Activated B cell treated with CpG ODN at 0.5 μM for 24 hours (primary cell): ENCODE measurements around the gene PRR35. TPM values are rescaled to one million over a fixed set of nuclear protein-coding genes. Genes with fewer than 3 reads are reported as not detected.

Experiments used
- ATAC-seq: fragments of 200-7000 bp; cut with Tn5 transposase; one replicate; pipeline ENCODE4 v1.10.0; 2021; ENCODE audit warnings: low read depth, mild to moderate bottlenecking, moderate library complexity
- CTCF ChIA-PET: fragments of 350-600 bp; sonication (Branson Sonifier 250); formaldehyde crosslinking; loops from one replicate; lab custom pipeline; 2021; ENCODE audit warnings: antibody characterized with exemption; lab: Charles Lee
- POLR2A ChIA-PET: fragments of 350-600 bp; sonication (Branson Sonifier 250); formaldehyde crosslinking; loops from one replicate; lab custom pipeline; 2021; ENCODE audit warnings: antibody characterized with exemption; lab: Charles Lee
- DNase-seq: peaks from one replicate; pipeline ENCODE4 v3.0.0; 2022
- H3K27ac Mint-ChIP-seq: one replicate; pipeline ENCODE4 v1.8.0; 2020; ENCODE audit warnings: mixed read lengths
- H3K27me3 Mint-ChIP-seq: one replicate; pipeline ENCODE4 v1.8.0; 2021; ENCODE audit warnings: mixed read lengths
- H3K36me3 Mint-ChIP-seq: one replicate; pipeline ENCODE4 v1.8.0; 2021; ENCODE audit warnings: low read depth, mixed read lengths
- H3K4me1 Mint-ChIP-seq: one replicate; pipeline ENCODE4 v1.8.0; 2021; ENCODE audit warnings: mixed read lengths
- H3K4me3 Mint-ChIP-seq: one replicate; pipeline ENCODE4 v1.8.0; 2020; ENCODE audit warnings: mild to moderate bottlenecking, mixed read lengths
- H3K9me3 Mint-ChIP-seq: one replicate; pipeline ENCODE4 v1.8.0; 2020; ENCODE audit warnings: mixed read lengths
- intact Hi-C: fragments of 100-400 bp; cut with micrococcal nuclease; formaldehyde crosslinking; loops from one replicate; pipeline ENCODE4 v1.15.1; 2024
- total RNA-seq: library from RNA; stranded (reverse); gene quantifications from 2 replicates; pipeline ENCODE4 v1.2.3, GENCODE V29; 2022
- TF ChIP-seq, protein P1 (sequence below): fragments of 200-600 bp; IDR thresholded peaks from one replicate; pipeline ENCODE4 v1.8.0; 2022; ENCODE audit warnings: antibody characterized with exemption, mild to moderate bottlenecking

PRR35 gene
- total RNA-seq, 1 donor from 2014 or later = not detected

DNA sequence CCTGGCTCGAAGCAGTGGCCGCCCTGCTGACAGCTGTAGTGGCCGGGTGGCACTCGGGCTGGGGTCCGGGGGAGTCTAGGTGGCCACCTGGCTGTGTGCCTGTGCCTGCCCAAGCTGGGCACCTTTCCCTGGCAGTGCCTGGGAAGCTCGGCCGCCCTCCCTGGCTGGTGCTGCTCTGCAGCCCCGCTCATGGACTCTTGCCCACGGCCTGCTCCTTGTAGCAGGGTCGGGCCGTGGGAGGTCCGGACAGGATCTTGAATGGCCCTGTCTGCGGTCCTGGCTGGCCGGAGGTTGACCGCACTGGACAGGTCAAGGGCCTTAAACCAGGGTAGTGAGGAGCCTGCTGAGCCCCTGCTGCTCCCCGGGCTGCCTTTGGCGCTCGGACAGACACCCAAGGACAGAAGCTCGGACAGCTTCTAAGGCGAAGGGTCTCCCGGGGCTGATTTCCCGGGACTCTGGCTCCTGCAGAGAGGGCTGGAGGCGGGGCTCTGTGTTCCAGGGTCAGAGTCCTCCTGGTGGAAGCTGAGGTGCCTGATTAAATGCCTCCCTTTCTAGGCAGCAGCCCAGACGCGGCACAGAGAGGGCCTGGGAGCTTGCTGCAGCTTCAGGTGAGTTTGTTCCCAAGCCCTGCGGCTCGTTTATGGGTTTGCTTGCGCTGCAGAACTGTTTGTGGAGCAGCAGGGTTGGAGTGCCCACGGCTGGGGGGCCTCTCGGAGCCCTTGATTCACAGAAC, 26.6 kb upstream of the PRR35 start:
- no peaks in the 10 kb centered on the region for H3K27me3 Mint-ChIP-seq
- intact Hi-C loops = no loop called here
- TF ChIP-seq, protein P1, sequence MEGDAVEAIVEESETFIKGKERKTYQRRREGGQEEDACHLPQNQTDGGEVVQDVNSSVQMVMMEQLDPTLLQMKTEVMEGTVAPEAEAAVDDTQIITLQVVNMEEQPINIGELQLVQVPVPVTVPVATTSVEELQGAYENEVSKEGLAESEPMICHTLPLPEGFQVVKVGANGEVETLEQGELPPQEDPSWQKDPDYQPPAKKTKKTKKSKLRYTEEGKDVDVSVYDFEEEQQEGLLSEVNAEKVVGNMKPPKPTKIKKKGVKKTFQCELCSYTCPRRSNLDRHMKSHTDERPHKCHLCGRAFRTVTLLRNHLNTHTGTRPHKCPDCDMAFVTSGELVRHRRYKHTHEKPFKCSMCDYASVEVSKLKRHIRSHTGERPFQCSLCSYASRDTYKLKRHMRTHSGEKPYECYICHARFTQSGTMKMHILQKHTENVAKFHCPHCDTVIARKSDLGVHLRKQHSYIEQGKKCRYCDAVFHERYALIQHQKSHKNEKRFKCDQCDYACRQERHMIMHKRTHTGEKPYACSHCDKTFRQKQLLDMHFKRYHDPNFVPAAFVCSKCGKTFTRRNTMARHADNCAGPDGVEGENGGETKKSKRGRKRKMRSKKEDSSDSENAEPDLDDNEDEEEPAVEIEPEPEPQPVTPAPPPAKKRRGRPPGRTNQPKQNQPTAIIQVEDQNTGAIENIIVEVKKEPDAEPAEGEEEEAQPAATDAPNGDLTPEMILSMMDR = no peak
- DNase-seq (no peak), ATAC-seq (no peak)
- no peaks in the 10 kb centered on the region for H3K9me3 Mint-ChIP-seq
- peaks cover 9% of the 10 kb centered on the region for H3K36me3 Mint-ChIP-seq
- no peak overlapping the region for H3K4me3 Mint-ChIP-seq
- ChIA-PET POLR2A (interaction anchor here (0.6 kb wide), 1 partner anchor 11 kb away, joined by 3 read pairs; no protein-coding TSS in a partner anchor), CTCF (no interaction called here)
- no peak overlapping the region for H3K27ac Mint-ChIP-seq
- peaks cover 19% of the 10 kb centered on the region for H3K4me1 Mint-ChIP-seq

DNA sequence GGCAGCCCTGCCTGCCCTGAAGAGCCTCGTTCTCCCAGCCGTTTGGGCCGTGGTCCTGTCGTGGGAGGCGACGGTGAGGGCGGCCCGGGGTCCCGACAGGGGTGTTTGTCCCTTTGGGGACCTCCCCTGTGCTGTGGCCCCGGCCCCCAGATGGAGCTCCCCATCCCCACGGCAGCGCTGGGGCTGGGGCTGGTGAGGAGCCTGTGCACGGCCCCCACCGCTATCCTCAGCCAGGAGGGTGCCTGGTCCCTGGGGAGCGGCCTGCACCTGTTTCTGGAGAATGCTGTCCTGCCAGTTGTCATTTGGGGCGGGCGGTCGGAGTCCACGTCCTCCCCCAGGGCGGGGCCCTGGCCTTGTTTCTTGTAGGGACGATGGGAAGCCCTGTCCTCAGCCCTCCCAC, 26.1 kb upstream of the PRR35 start:
- DNase-seq = no peak
- intact Hi-C loops = no loop called here
- ChIA-PET CTCF (no interaction called here), POLR2A (interaction anchor here (0.6 kb wide), 1 partner anchor 12 kb away, joined by 3 read pairs; no protein-coding TSS in a partner anchor)
- no peak for ATAC-seq
- Mint-ChIP-seq H3K4me3 (no peak overlapping the region), H3K36me3 (peaks cover 12% of the 10 kb centered on the region), H3K4me1 (peaks cover 13% of the 10 kb centered on the region), H3K27me3 (no peaks in the 10 kb centered on the region), H3K9me3 (no peaks in the 10 kb centered on the region), H3K27ac (no peak overlapping the region)
- TF ChIP-seq, protein P1 = no peak

DNA sequence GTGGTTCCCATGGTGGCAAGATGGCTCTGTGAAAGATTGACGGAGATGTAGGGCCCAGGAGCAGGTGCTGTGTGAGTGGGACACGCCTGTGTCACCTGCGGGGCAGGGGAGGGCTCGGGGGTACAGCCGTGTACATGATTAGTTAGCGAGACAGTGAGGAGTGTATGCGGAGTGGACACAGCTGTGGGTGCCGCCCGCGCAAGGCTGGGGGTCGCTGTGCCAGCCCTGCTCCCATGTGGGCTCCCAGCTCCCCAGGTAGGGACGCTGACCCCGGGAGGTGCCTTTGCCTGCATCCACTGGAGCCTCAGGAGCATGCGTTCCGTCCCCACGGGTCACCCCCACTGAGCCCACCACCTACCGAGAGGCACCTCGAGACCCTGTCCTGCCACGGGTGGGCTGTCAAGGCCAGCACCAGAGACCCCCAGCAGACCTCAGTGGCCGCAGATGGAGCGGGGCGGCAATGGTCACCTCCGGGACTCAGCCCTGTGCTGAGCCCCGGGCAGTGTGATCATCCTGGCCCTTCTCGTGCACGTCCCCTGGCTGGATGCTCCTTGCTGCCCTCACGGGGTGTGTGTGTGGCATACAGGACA, 25.2 kb upstream of the PRR35 start:
- Mint-ChIP-seq H3K27ac (no peak overlapping the region), H3K4me3 (no peak overlapping the region), H3K36me3 (peaks cover 12% of the 10 kb centered on the region), H3K4me1 (peaks cover 6% of the 10 kb centered on the region), H3K27me3 (no peaks in the 10 kb centered on the region), H3K9me3 (no peaks in the 10 kb centered on the region)
- POLR2A ChIA-PET = no interaction called here
- CTCF ChIA-PET = no interaction called here
- intact Hi-C loops = no loop called here
- ATAC-seq = no peak
- TF ChIP-seq, protein P1 = no peak
- no peak for DNase-seq

DNA sequence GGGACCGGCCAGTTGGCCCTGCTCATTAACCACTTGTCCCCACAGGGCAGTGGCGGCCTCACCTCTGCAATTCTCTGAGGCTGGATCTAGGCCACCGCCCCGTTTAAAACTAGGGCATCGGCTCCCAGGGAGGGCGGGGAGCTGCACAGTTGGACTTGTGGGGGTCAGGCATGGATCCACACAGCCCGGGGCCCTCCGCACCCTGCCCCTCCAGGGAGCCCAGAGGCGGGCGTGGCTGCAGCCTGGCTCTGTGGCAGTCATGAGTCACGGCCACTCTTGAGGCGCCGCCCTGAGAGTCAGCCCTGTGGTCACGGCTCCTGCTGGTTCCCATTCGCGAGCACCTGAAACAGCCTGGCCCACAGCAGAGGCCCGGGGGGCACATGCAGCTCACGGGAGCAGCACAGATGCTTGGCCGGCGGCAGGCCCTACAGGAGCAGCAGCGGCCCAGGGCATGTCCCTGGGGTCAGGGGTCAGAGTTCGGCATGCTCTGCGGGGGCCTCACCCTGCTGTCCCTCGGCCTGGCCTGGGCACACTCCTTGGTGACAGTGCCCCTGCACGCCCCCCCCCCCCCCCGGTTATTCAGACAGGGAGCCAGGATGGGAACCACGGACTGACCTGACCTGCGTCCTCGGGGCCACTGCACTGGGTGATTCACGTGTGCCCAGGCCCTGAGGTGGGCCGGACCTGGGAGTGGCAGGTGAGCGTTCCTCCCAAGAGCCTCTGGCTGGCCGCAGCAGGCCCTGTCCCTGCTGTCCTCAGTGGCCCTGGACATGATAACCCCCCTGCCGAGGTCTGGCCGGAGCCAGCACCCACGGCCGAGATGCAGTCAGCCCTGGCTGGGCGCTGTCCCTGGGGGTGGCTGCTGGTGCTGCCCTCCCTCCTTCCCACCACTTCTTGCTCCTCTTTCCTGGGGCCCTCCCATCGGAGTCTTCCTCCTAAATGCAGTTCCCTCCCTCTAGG, 24.5 kb upstream of the PRR35 start:
- ChIA-PET CTCF (no interaction called here), POLR2A (no interaction called here)
- H3K9me3 Mint-ChIP-seq = no peaks in the 10 kb centered on the region
- no peak for ATAC-seq
- H3K36me3 Mint-ChIP-seq = peaks cover 12% of the 10 kb centered on the region
- H3K4me3 Mint-ChIP-seq = no peak overlapping the region
- H3K27ac Mint-ChIP-seq = no peak overlapping the region
- no peaks in the 10 kb centered on the region for H3K4me1 Mint-ChIP-seq
- no peaks in the 10 kb centered on the region for H3K27me3 Mint-ChIP-seq
- TF ChIP-seq, protein P1 = no peak
- intact Hi-C loops = no loop called here
- DNase-seq = no peak

DNA sequence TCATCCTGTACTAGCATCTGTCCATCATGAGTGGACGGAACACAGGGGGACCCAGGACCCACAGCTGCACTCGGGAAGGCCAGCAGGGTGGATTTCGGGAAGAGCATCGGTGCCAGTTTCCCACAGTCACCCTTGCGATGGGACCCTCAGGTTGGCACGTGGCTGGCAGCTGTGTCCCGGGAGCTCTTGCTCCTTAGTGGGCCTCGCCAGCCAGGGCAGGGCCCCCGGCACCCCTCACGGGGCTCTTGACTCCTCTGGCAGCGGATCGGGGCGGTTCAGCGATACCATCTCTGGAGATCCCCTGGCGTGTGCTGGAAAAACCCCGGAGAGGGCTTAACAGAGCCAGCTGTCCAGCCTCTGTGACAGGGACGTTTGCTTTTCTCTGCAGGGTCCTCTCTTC, 23.4 kb upstream of the PRR35 start:
- TF ChIP-seq, protein P1 = no peak
- no peaks in the 10 kb centered on the region for H3K4me1 Mint-ChIP-seq
- intact Hi-C loops = no loop called here
- ChIA-PET CTCF (no interaction called here), POLR2A (interaction anchor here (0.9 kb wide), 2 partner anchors 8 to 42 kb away, joined by 3 read pairs; no protein-coding TSS in a partner anchor)
- no peaks in the 10 kb centered on the region for H3K9me3 Mint-ChIP-seq
- ATAC-seq (no peak), DNase-seq (no peak)
- H3K4me3 Mint-ChIP-seq = no peak overlapping the region
- no peaks in the 10 kb centered on the region for H3K27me3 Mint-ChIP-seq
- no peak overlapping the region for H3K27ac Mint-ChIP-seq
- H3K36me3 Mint-ChIP-seq = peaks cover 12% of the 10 kb centered on the region
